SK-N-MC (cell line): ENCODE data around the gene HAND2.
A peak's percentile ranks its signal among the peaks of the same experiment; 100 is the strongest.

Source experiments
- DNase-seq: peaks from one replicate; pipeline ENCODE4 v3.0.0-alpha.2; 2011; ENCODE audit warnings: low read depth, low spot score
- H3K27ac ChIP-seq: fragments of 200-600 bp; sonication (generic); 2 replicates; pipeline ENCODE4 v1.5.1; 2016; ENCODE audit warnings: mixed run types
- H3K36me3 ChIP-seq: fragments of 200-600 bp; sonication (generic); 2 replicates; pipeline ENCODE4 v1.6.1; 2017; ENCODE audit warnings: antibody characterized with exemption, low read length, mixed read lengths; ENCODE audit not compliant: insufficient read depth
- H3K4me3 ChIP-seq: fragments of 200-600 bp; sonication (generic); 2 replicates; pipeline ENCODE4 v1.5.1; 2016
- H3K9ac ChIP-seq: fragments of 200-600 bp; sonication (generic); 2 replicates; pipeline ENCODE4 v1.8.0; 2017; ENCODE audit warnings: mixed run types, mixed read lengths; ENCODE audit not compliant: insufficient read length
- H3K9me3 ChIP-seq: fragments of 200-600 bp; sonication (generic); 2 replicates; pipeline ENCODE4 v1.6.1; 2017; ENCODE audit warnings: low read depth, mild to moderate bottlenecking, antibody characterized with exemption, low read length, moderate library complexity, mixed read lengths
- EZH2 ChIP-seq: fragments of 200-600 bp; sonication (generic); IDR thresholded peaks from one replicate; pipeline ENCODE4 v1.6.1; 2017; ENCODE audit warnings: antibody characterized with exemption
- FOXP2 ChIP-seq: optimal IDR thresholded peaks from 2 replicates; pipeline ENCODE3; 2011; ENCODE audit warnings: mild to moderate bottlenecking, moderate library complexity; ENCODE audit not compliant: insufficient read depth; ENCODE audit errors: extremely low read length, control extremely low read depth
- POLR2AphosphoS5 ChIP-seq: IDR thresholded peaks from 2 replicates; pipeline ENCODE4 v1.6.1; 2012; ENCODE audit warnings: mild to moderate bottlenecking, low read depth, low read length, borderline replicate concordance

The HAND2 gene

DNA sequence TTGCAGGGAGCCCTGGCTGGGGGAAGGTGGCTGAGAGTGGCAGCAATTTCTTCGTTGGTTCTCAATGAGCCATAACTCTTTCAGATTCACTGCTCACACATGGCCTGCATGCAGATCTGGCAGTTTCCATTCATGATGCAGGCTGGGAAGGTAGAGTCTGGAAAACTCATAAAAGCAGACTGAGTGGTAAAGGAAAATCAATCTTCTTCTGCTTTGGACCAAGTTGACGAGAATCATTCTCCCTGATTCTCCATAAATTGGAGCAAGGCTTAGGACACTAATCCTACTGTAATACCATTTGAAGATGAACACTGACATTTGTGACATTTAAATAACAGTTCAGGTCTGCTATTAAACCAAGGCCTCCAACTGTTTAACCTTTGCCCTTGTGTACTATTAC is 35.3 kb upstream of the HAND2 start:
- Histone ChIP-seq H3K9ac (no peak overlapping the region), H3K9me3 (no peaks in the 10 kb centered on the region), H3K27ac (no peak overlapping the region), H3K36me3 (no peaks in the 10 kb centered on the region), H3K4me3 (no peak overlapping the region)
- DNase-seq = no peak
- TF ChIP-seq FOXP2 = no peak
- TF ChIP-seq POLR2AphosphoS5 = no peak
- no peak for TF ChIP-seq EZH2

DNA sequence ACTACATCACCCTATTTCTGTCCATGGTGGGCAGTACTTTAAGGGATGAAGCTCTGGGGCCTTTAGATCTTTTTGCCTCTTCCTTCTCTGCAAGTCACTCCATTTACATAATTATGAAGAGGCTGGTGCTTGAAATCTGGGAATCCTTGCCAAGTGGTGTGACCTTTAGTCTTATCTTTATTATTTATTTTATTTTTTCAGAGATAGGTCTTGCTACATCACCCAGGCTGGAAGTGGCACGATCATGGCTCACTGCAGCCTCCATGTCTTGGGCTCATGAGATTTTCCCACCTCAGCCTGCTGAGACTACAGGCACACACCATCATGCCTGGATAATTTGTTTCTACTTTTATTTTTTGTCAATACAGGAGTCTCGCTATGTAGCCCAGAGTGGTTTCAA is 34.4 kb upstream of the HAND2 start:
- Histone ChIP-seq H3K4me3 (no peak overlapping the region), H3K9ac (no peak overlapping the region), H3K36me3 (no peaks in the 10 kb centered on the region), H3K27ac (no peak overlapping the region), H3K9me3 (no peaks in the 10 kb centered on the region)
- no peak for DNase-seq
- TF ChIP-seq EZH2 = no peak
- no peak for TF ChIP-seq POLR2AphosphoS5
- no peak for TF ChIP-seq FOXP2

DNA sequence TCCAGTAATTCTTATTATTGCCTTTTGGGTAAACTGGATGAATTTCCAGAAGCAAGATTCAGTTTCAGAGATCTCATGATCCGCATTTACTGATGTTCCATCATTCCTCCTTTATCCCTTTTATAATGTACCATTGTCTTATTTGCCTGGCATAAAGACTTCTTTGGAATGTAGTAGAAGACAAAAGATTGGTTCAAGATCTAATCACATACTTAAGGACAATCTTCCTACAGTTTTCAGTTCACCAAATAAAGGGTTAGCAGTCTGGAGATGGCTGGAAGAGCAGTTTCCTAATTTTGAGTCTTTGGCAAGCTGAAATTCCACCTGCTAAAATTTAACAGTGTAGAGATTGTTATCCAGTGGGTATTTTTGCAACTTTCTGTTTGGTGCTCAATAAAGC is 30.9 kb upstream of the HAND2 start:
- Histone ChIP-seq H3K27ac (no peak overlapping the region), H3K9ac (no peak overlapping the region), H3K36me3 (no peaks in the 10 kb centered on the region), H3K9me3 (no peaks in the 10 kb centered on the region), H3K4me3 (no peak overlapping the region)
- DNase-seq = no peak
- TF ChIP-seq EZH2 = no peak
- TF ChIP-seq POLR2AphosphoS5 = no peak
- no peak for TF ChIP-seq FOXP2

DNA sequence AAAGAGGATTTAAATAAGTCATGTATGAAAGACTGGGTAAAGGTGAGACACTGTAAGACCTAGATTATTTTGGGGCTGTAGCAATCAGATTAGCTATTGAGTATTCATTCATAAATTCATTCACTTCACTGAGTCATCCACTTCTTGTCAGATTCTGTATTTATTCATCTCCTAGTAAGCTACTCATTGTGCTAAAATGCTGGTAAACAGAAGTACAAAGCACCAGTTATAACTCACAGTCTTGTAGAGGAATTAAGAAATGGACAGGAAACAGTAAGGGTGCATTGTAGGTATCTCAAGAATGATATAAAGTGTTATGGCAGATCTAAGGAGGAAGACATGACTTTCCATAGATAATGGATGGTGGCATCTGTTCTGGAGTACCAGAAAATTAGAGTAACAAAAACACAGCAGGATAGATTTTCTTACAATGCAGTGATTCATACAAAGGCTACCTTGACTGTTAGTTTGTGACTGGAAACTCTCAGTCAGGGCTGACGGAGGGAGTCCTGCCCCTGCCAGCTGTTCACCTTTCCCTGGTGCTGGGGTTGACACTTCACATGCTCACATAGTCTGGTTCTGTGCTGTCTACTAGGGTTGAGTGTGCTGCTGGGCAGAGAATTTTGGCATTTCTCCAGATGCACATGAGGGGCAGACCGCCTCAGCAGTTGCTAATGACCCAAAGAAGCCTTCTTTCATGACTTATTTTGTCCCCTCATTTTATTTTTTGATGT is 26.5 kb upstream of the HAND2 start:
- Histone ChIP-seq H3K9ac (no peak overlapping the region), H3K27ac (no peak overlapping the region), H3K4me3 (no peak overlapping the region), H3K36me3 (no peaks in the 10 kb centered on the region), H3K9me3 (no peaks in the 10 kb centered on the region)
- no peak for TF ChIP-seq POLR2AphosphoS5
- TF ChIP-seq EZH2 = no peak
- no peak for TF ChIP-seq FOXP2
- no peak for DNase-seq

DNA sequence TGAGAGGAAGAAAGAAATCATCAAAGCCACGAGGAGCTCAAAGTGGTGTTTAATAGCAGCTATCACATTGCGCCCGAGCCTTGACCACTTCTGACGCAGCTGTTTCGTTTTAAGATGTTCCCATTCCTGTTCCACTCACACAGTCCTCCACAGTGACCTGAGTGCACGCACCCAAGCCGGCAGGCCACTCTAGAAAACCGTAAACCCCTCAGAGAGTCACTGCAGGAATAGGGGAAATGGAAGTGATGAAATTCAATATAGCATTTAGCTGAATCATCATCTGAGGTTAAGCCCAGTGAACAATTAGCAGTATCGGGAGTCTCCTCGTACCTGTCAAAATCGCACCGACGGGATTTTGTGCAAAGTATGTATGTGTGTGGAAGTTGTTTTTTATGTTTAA is 17.9 kb upstream of the HAND2 start:
- no peak for DNase-seq
- Histone ChIP-seq H3K27ac (no peak overlapping the region), H3K36me3 (no peaks in the 10 kb centered on the region), H3K4me3 (no peak overlapping the region), H3K9me3 (no peaks in the 10 kb centered on the region), H3K9ac (no peak overlapping the region)
- no peak for TF ChIP-seq POLR2AphosphoS5

DNA sequence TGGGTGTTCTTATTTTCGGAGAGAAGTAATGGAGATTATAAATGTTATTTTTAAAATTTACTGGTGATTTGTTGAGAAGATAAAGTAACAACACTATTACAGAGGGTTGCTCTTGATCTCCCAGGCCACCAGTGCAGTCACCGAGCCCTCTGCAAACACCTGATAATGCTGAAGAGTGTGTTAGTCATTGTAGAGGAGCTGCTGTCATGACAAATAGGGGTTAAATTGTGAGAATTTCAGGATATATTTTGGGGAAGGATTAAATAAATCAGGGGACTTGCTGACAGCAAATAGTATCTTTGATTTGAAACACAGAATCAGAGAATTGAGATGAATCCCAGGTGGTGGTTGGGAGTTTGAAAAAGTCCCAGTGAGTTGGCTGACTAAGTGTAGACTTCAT is 16.7 kb upstream of the HAND2 start:
- TF ChIP-seq POLR2AphosphoS5 (no peak), FOXP2 (no peak), EZH2 (no peak)
- Histone ChIP-seq H3K9ac (no peak overlapping the region), H3K9me3 (no peaks in the 10 kb centered on the region), H3K4me3 (no peak overlapping the region), H3K36me3 (no peaks in the 10 kb centered on the region), H3K27ac (no peak overlapping the region)
- DNase-seq = no peak

DNA sequence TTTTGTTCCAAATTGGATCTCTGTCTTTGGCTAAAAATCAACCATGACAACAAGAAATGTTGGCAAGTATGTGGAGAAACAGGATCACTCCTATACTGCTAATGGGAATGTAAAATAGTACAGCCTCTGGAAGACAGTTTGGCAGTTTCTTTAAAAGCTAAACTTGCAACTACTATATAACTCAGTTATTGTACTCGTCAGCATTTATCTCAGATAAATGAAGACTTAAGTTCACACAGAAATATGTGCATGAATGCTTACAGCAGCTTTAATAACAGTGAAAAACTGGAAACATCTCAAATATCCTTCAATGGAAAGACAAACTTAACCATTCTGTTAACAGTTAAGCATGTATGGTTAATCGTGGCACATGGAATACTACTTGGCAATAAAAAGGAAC is 15.4 kb upstream of the HAND2 start:
- Histone ChIP-seq H3K4me3 (no peak overlapping the region), H3K36me3 (no peaks in the 10 kb centered on the region), H3K9ac (no peak overlapping the region), H3K9me3 (no peaks in the 10 kb centered on the region), H3K27ac (no peak overlapping the region)
- DNase-seq = no peak
- TF ChIP-seq EZH2 (no peak), POLR2AphosphoS5 (no peak), FOXP2 (no peak)

DNA sequence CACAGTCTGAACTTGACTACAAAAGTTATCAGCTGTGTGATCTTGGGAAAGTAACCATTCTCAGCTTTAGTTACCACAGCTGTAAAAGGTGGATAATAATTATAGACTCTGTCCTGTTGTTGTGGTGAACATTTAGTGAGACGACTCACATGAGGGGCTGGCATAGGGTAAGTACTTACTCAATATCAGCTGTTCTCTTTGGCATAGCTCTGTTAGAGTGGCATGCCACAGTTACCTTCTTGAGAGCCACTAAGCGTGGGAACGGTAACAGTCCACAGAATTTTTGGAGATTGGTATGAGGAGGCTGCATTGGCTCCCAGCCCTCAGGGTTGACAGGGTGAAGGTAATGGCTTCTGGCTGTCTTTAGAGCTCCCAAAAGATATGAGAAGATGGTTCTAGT is 13.2 kb upstream of the HAND2 start:
- TF ChIP-seq POLR2AphosphoS5 (no peak), FOXP2 (no peak), EZH2 (no peak)
- DNase-seq = no peak
- no peak overlapping the region for H3K4me3 ChIP-seq
- H3K9ac ChIP-seq = no peak overlapping the region
- H3K9me3 ChIP-seq = no peaks in the 10 kb centered on the region
- no peaks in the 10 kb centered on the region for H3K36me3 ChIP-seq
- no peak overlapping the region for H3K27ac ChIP-seq

DNA sequence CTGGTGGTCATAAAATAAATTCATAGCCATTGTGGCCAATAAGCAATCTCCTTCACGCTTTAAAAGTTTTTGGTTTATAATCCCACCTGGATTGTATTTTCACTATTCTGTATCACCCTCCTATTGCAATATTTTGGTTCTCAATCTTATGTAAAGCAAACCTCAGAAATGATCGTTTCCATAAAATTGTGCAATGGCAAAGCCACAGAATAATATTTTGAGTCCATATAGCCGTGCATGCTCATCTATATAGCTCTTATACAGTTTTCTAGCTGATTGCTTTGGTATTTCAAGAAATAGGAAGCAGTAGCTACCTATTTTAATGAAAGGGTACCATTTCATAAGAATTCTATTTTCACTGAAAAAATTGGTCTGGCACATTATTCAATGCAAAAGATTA is 10.0 kb upstream of the HAND2 start:
- no peaks in the 10 kb centered on the region for H3K36me3 ChIP-seq
- no peak overlapping the region for H3K9ac ChIP-seq
- DNase-seq = peak; percentile 40
- H3K27ac ChIP-seq = 0 out of 2 replicates have a peak overlapping the region, but pooled peaks have one; percentile 14
- TF ChIP-seq POLR2AphosphoS5 (no peak), EZH2 (no peak), FOXP2 (no peak)
- no peaks in the 10 kb centered on the region for H3K9me3 ChIP-seq
- no peak overlapping the region for H3K4me3 ChIP-seq

DNA sequence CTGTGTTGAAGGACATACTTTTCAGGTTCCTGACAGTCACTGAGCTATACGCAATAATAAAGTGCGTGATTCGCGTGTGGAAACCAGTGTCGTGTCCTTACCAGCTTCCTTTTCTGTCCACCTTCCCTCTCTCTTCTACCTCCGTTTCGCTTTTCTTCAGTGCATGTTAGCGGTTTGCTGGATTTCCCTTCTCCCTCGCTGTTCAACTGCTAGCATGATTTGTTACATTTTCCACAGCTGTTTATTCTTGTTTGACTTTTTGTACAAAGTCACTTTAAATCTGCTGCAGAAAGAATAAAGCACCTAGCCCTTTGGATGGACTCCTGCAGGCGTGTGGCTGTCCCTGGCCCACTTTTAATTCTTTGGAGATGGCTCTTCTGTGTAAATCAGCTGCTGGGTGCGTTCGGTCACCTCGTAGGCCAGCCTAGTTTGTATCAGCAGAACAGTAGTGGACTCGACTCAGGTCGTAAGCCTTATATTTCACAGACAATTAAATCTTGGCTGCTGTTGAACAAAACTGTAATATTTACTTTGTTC is 8.9 kb upstream of the HAND2 start:
- Histone ChIP-seq H3K9me3 (no peaks in the 10 kb centered on the region), H3K27ac (no peak overlapping the region), H3K9ac (peak overlapping the region; percentile 41), H3K36me3 (no peaks in the 10 kb centered on the region), H3K4me3 (peak overlapping the region; percentile 78)
- DNase-seq = no peak
- TF ChIP-seq FOXP2 = no peak
- no peak for TF ChIP-seq EZH2
- TF ChIP-seq POLR2AphosphoS5 = no peak
